ENCODE data around the gene CACNG7.
"Not testable (repeated sequence)": the region's sequence is repeated elsewhere in the genome, so short reads cannot be mapped to it uniquely, and the experiment has no call there.

The CACNG7 gene

DNA sequence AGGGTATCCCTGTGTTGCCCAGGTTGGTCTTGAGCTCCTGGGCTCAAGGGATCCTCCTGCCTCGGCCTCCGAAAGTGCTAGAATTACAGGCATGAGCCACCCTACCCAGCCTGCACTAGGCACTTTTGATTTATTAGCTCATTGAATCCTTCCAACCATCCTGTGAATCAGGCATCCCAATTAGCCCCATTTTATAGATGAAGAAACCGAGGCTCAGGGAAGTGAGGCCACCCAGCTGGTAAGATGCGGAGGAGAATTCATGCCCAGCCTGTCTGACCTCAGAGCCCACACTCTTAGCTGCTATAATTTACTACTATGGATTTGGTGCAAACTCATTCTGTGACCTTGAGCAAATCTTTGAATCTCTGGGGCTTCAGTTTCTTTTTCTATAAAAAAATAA is 35.9 kb downstream of the CACNG7 start:
- TF ChIP-seq POLR2AphosphoS5 (IDR thresholded peaks at IDR 0.05; ENCODE audit: low read depth, low read length) (no peak), TAF1 (IDR thresholded peaks at IDR 0.05; ENCODE audit: borderline replicate concordance, low read depth, low read length) (no peak), POLR2A (IDR thresholded peaks at IDR 0.05; ENCODE audit: low read depth, low read length) (no peak)
- FAIRE-seq (no peak), DNase-seq (ENCODE audit: insufficient read length) (no peak)

- TF ChIP-seq POLR2AphosphoS5 (IDR thresholded peaks at IDR 0.05; ENCODE audit: low read depth, low read length) (no peak), TAF1 (IDR thresholded peaks at IDR 0.05; ENCODE audit: borderline replicate concordance, low read depth, low read length) (no peak), POLR2A (IDR thresholded peaks at IDR 0.05; ENCODE audit: low read depth, low read length) (no peak)
- DNase-seq (ENCODE audit: insufficient read length) (no peak), FAIRE-seq (no peak)
Measured at GRCh38 chr19:53945441-53945840, 36.4 kb downstream of the CACNG7 start.

DNA sequence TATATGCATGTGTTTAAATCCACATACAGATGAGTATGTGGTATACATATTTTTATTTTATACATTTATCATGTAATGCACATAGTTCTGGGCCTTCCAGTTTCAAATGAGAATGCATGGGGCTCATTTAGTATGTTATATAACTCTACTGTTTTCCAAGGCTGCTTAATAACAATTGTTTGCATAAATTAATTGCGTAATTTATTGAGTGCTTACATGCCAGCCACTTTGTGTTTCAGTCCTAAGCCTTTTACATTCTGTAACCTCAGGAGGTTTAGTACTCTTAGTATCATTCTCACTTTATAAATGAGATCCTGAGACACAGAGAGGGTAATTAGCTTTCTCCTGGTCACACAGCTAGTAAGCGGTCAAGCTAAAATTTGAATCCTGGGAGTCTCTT is 36.9 kb downstream of the CACNG7 start:
- no peak for FAIRE-seq

GRCh38 chr19:53947624-53948023 is 38.5 kb downstream of the CACNG7 start:
- FAIRE-seq: no peak
- no peak for TF ChIP-seq TAF1 (IDR thresholded peaks at IDR 0.05; ENCODE audit: borderline replicate concordance, low read depth, low read length)
- DNase-seq (ENCODE audit: insufficient read length): no peak

More for the DNA sequence above, 36.9 kb downstream of the CACNG7 start:
- TF ChIP-seq POLR2AphosphoS5 (IDR thresholded peaks at IDR 0.05; ENCODE audit: low read depth, low read length) (no peak), TAF1 (IDR thresholded peaks at IDR 0.05; ENCODE audit: borderline replicate concordance, low read depth, low read length) (no peak), POLR2A (IDR thresholded peaks at IDR 0.05; ENCODE audit: low read depth, low read length) (no peak)
- no peak for DNase-seq (ENCODE audit: insufficient read length)

DNA sequence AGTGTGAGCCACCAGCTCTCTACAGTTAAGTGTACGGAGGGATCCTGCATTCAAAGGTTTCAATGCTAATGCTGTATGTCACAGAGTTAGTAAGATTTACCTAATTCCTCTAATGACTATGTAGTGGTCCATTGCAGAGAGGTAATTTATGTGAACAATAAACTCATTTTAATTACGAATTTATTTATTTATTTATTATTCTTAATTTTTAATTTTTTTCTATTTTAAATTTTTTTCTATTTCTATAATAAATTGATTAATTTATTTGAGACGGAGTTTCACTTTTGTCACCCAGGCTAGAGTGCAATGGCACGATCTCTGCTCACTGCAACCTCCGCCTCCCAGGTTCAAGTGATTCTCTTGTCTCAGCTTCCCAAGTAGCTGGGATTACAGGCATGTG is 39.5 kb downstream of the CACNG7 start:
- FAIRE-seq; DNase-seq (ENCODE audit: insufficient read length): not testable (repeated sequence)

DNA sequence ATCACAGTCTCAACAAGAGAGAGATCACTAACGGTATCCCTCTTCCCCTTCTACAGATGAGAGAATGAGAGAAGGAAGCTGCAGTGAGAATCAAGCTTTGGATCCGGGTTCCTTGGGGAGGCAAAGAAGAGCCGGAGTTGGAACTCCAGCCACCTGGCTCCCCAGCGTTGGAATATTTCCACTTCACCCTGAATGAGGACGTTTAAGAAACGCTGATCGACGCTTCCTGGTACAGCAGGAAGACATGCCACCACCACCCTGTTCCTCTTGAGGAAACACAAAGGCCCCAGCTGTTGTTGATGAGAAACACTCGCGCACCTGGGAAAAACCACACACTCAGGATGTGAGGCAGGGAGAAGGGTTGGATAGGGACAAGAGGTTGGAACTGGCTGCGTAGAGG is 42.4 kb downstream of the CACNG7 start:
- DNase-seq (ENCODE audit: insufficient read length): no peak
- no peak for TF ChIP-seq POLR2AphosphoS5 (IDR thresholded peaks at IDR 0.05; ENCODE audit: low read depth, low read length)
- FAIRE-seq: no peak

DNA sequence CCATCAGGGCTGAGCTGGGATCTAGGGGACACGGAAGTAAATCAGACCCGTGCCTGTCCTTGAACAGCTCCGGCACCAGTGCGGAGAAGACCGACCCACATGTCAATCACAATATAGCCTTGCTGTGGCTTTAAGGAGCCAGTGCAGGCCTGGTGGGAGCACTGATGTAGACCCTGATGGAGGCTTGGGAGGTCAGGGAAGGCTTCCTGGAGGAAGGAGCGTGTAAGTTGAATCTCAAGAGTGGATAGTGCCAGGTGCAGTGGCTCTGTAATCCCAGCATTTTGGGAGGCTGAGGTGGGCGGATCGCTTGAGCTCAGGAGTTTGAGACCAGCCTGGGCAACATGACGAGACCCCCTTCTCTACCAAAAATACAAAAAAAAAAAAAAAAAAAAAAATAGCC is 42.9 kb downstream of the CACNG7 start:
- DNase-seq (ENCODE audit: insufficient read length) (no peak), FAIRE-seq (no peak)
- TF ChIP-seq POLR2A (IDR thresholded peaks at IDR 0.05; ENCODE audit: low read depth, low read length) (no peak), TAF1 (IDR thresholded peaks at IDR 0.05; ENCODE audit: borderline replicate concordance, low read depth, low read length) (no peak), POLR2AphosphoS5 (IDR thresholded peaks at IDR 0.05; ENCODE audit: low read depth, low read length) (no peak)

GRCh38 chr19:53953383-53953782 is 44.3 kb downstream of the CACNG7 start:
- DNase-seq (ENCODE audit: insufficient read length) (no peak), FAIRE-seq (no peak)
- TF ChIP-seq TAF1 (IDR thresholded peaks at IDR 0.05; ENCODE audit: borderline replicate concordance, low read depth, low read length) (no peak), POLR2A (IDR thresholded peaks at IDR 0.05; ENCODE audit: low read depth, low read length) (no peak), POLR2AphosphoS5 (IDR thresholded peaks at IDR 0.05; ENCODE audit: low read depth, low read length) (no peak)

DNA sequence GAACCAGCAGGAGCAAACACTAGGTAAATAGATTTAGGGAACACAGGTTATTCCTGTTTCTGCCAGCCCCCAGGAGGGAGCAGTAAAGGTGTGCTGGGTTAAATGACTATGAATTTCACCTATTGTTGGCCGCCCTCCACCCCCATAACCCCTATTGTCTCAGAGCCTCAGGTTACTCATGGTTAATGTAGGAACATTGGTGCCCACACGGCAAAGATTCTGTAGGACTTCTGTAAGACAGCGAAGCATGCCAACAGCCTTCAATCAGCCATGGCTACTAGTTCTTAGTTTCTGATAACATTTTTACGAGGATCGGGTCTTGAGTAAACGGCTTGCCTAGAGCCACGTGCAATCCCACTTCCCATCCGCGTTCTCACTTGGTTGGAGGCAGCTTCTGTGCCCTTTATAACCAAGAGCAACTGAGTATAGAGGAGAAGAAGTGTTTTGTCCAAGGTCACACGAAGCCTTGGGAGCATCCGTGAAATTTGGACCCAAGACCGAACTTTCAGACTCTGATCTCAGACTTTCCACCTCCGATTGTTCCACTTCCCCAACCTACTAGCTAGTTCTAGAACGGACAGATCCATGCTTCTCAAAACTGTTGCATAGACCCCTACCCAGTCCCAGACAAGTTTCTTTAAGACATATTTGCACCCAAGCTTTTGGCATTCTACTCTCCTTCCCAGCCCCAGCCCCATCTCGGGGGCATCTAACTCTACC is 48.5 kb downstream of the CACNG7 start:
- FAIRE-seq: no peak
- TF ChIP-seq POLR2A (IDR thresholded peaks at IDR 0.05; ENCODE audit: low read depth, low read length) (no peak), TAF1 (IDR thresholded peaks at IDR 0.05; ENCODE audit: borderline replicate concordance, low read depth, low read length) (no peak), POLR2AphosphoS5 (IDR thresholded peaks at IDR 0.05; ENCODE audit: low read depth, low read length) (no peak)
- no peak for DNase-seq (ENCODE audit: insufficient read length)

DNA sequence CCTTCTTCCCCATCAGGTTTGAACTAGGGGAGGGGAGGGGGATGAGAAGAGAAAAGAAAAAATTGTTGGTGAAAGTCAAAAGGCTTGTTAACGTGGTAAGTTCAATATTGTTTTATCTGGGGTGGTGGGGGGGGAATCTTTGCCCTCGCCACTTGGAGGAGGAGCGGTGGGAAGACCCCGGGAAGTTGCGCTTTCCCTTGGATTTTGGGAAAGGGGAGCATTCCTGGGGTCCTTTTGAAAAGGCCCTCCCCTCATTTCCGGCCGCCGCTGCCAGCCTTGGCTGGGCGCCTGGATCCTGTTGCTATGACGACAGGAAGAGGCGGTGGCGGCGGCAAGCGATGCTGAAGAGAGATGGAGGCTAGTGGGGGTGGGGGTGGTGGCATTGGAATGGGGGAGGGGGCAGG is 49.1 kb downstream of the CACNG7 start:
- FAIRE-seq: no peak
- DNase-seq (ENCODE audit: insufficient read length): no peak
- no peak for TF ChIP-seq TAF1 (IDR thresholded peaks at IDR 0.05; ENCODE audit: borderline replicate concordance, low read depth, low read length)
- no peak for TF ChIP-seq POLR2A (IDR thresholded peaks at IDR 0.05; ENCODE audit: low read depth, low read length)
- TF ChIP-seq POLR2AphosphoS5 (IDR thresholded peaks at IDR 0.05; ENCODE audit: low read depth, low read length): no peak

DNA sequence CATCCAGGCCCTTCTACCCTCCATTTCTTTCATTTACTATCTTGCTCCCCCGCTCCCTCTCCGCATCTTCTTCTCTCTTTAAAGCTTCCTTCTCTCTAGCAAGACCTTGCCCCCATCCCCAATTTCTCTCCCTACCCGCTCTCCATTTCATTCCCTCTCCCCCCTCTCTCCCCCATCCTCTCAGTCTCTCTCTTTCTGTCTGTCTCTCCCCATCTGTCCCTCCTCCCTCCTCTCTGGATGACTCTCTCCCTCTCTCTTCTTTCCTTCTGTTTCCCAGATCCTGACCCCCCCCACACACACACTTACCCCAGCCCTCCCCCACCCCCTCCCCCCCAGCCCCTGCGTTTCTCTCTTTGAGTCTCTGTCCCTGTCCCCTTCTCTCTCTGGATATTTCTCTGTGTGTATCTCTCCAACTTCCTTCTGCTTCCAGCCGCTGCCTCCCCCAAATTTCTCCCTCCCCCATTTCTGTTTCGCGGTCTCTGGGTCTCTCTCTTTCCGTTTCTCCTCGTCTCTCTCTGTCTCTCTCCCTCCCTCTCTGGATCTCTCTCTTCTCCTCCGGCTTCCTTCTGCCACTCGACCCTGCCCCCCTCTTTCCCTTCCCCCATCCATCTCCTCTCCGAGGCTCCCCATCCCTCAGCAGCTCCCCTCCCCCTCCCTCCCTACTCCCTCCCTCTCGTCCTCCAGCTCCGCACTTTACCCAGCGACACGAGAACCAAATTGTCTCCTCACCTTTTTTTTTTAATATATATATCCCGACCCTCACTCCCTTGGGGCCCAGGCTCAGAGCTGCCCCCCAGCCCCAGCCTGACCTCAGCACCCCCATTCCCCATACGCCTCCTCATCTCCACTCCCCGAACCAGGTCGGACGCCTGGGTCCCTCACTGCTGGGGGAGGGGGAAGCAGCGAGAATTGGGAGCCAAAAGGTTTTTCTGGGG is 50.0 kb downstream of the CACNG7 start:
- no peak for TF ChIP-seq POLR2AphosphoS5 (IDR thresholded peaks at IDR 0.05; ENCODE audit: low read depth, low read length)
- FAIRE-seq: no peak
- DNase-seq (ENCODE audit: insufficient read length): no peak

- FAIRE-seq: no peak
- no peak for DNase-seq (ENCODE audit: insufficient read length)
- TF ChIP-seq POLR2A (IDR thresholded peaks at IDR 0.05; ENCODE audit: low read depth, low read length): no peak
- no peak for TF ChIP-seq TAF1 (IDR thresholded peaks at IDR 0.05; ENCODE audit: borderline replicate concordance, low read depth, low read length)
- no peak for TF ChIP-seq POLR2AphosphoS5 (IDR thresholded peaks at IDR 0.05; ENCODE audit: low read depth, low read length)
Measured at GRCh38 chr19:53960187-53960586, 51.1 kb downstream of the CACNG7 start.
